Lower leg skin (tissue), 3 donors: ENCODE measurements around the gene IRAK1BP1.

ENCODE experiments used
- POLR2A ChIP-seq, 2 donors: fragments of 450-650 bp; IDR thresholded peaks; one replicate each; pipeline ENCODE4 v1.6.1; 2016 to 2017; ENCODE audit warnings: antibody characterized with exemption in 2 of 2, mild to moderate bottlenecking in 1 of 2, moderate library complexity in 1 of 2
- TF ChIP-seq, protein P1 (sequence below), 3 donors: fragments of 450-650 bp; IDR thresholded peaks; one replicate each; pipeline ENCODE4 v1.5.1; 2016; ENCODE audit warnings: antibody characterized with exemption in 3 of 3, mild to moderate bottlenecking in 3 of 3, moderate library complexity in 2 of 3

DNA sequence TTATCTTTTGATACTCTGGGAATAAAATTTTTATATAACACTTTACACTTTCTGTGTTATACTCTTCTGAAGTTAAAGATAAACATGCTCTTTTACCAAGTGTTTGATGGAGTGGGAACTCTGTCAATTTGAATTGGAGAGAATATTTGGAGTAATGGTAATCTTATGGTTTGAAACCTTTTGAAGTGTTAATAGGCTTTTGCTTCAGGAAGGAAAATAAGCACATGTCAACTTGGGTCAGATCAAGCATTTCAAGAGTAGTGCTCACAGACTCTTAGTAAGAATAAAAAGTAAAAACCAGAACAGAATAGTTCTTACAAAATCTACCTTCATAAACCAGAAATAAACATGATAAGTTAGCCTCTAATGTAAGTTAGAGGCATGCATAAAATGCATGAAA lies 24.4 kb upstream of the IRAK1BP1 start:
- TF ChIP-seq, protein P1, sequence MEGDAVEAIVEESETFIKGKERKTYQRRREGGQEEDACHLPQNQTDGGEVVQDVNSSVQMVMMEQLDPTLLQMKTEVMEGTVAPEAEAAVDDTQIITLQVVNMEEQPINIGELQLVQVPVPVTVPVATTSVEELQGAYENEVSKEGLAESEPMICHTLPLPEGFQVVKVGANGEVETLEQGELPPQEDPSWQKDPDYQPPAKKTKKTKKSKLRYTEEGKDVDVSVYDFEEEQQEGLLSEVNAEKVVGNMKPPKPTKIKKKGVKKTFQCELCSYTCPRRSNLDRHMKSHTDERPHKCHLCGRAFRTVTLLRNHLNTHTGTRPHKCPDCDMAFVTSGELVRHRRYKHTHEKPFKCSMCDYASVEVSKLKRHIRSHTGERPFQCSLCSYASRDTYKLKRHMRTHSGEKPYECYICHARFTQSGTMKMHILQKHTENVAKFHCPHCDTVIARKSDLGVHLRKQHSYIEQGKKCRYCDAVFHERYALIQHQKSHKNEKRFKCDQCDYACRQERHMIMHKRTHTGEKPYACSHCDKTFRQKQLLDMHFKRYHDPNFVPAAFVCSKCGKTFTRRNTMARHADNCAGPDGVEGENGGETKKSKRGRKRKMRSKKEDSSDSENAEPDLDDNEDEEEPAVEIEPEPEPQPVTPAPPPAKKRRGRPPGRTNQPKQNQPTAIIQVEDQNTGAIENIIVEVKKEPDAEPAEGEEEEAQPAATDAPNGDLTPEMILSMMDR (IDR thresholded peaks at IDR 0.05), result no peak
- TF ChIP-seq POLR2A (IDR thresholded peaks at IDR 0.05), result no peak
